OCI-LY7 (cell line): Measurements from ENCODE around the gene EXOC6B. TPM values are rescaled to one million over a fixed set of nuclear protein-coding genes. Genes with fewer than 3 reads are reported as not detected.

Experiments used
- BruUV-seq: library from RNA; stranded (reverse); fragments of 400-500 nt; replicated peaks from 2 replicates; lab custom pipeline; 2021; lab: Mats Ljungman, UMichigan
- CTCF ChIA-PET: fragments of 300-600 bp; sonication (Branson Sonifier 250); formaldehyde crosslinking; loops from one replicate; lab custom pipeline; 2022; ENCODE audit warnings: antibody characterized with exemption; ENCODE audit not compliant: unreplicated experiment; lab: Charles Lee
- POLR2A ChIA-PET: fragments of 300-600 bp; sonication (Branson Sonifier 250); formaldehyde crosslinking; loops from one replicate; lab custom pipeline; 2022; ENCODE audit warnings: antibody characterized with exemption; lab: Charles Lee
- DNase-seq: peaks from one replicate; pipeline ENCODE4 v3.0.0-alpha.2; 2015; ENCODE audit warnings: low spot score
- H2AFZ ChIP-seq: fragments of 200-600 bp; sonication (generic), shearing (Covaris generic); 2 replicates; pipeline ENCODE4 v1.6.1; 2014; ENCODE audit warnings: mild to moderate bottlenecking, antibody characterized with exemption, low read length, moderate library complexity
- H3K27ac ChIP-seq: fragments of 200-600 bp; sonication (generic); 2 replicates; pipeline ENCODE4 v1.5.1; 2014; ENCODE audit warnings: mixed run types, low read depth, mild to moderate bottlenecking, moderate library complexity, low read length, inconsistent platforms; ENCODE audit not compliant: poor library complexity, severe bottlenecking
- H3K36me3 ChIP-seq: fragments of 200-600 bp; sonication (generic); 2 replicates; pipeline ENCODE4 v1.6.1; 2014; ENCODE audit warnings: mild to moderate bottlenecking, antibody characterized with exemption, low read length, moderate library complexity, mixed read lengths; ENCODE audit not compliant: insufficient read depth
- H3K4me1 ChIP-seq: fragments of 200-600 bp; sonication (generic); 2 replicates; pipeline ENCODE4 v1.5.1; 2014; ENCODE audit warnings: mild to moderate bottlenecking, low read length; ENCODE audit not compliant: insufficient read depth, poor library complexity, severe bottlenecking
- H3K4me2 ChIP-seq: fragments of 200-600 bp; sonication (generic); 2 replicates; pipeline ENCODE4 v1.6.1; 2014; ENCODE audit warnings: mild to moderate bottlenecking, low read length
- H3K4me3 ChIP-seq: fragments of 200-600 bp; sonication (generic); 2 replicates; pipeline ENCODE4 v1.5.1; 2014; ENCODE audit warnings: mild to moderate bottlenecking, low read depth, low read length; ENCODE audit not compliant: poor library complexity, severe bottlenecking
- H3K79me2 ChIP-seq: fragments of 200-600 bp; sonication (generic); 2 replicates; pipeline ENCODE4 v1.6.1; 2016; ENCODE audit warnings: low read depth, mild to moderate bottlenecking, low read length, moderate library complexity, mixed read lengths; ENCODE audit not compliant: insufficient read depth
- H3K9me2 ChIP-seq: fragments of 200-600 bp; sonication (generic); 2 replicates; pipeline ENCODE4 v1.6.1; 2016; ENCODE audit warnings: mild to moderate bottlenecking, low read length, mixed read lengths; ENCODE audit not compliant: insufficient read depth
- H3K9me3 ChIP-seq: fragments of 200-600 bp; sonication (generic); 2 replicates; pipeline ENCODE4 v1.6.1; 2014; ENCODE audit warnings: mild to moderate bottlenecking, mixed run types, low read length, mixed read lengths
- H4K20me1 ChIP-seq: fragments of 200-600 bp; sonication (generic); 2 replicates; pipeline ENCODE4 v1.6.1; 2014; ENCODE audit warnings: mild to moderate bottlenecking, antibody characterized with exemption, low read length, moderate library complexity, mixed read lengths; ENCODE audit not compliant: insufficient read depth
- CTCF ChIP-seq: fragments of 200-600 bp; sonication (generic); conservative IDR thresholded peaks from 2 replicates; pipeline ENCODE4 v1.5.1; 2014; ENCODE audit warnings: mild to moderate bottlenecking, antibody characterized with exemption, low read length, moderate library complexity, mixed read lengths
- EZH2phosphoT487 ChIP-seq: fragments of 200-600 bp; sonication (generic); IDR thresholded peaks from 2 replicates; pipeline ENCODE4 v1.6.1; 2018; ENCODE audit warnings: low read depth, borderline replicate concordance, mild to moderate bottlenecking, mixed run types, antibody characterized with exemption, low read length, moderate library complexity, mixed read lengths
- intact Hi-C: fragments of 100-400 bp; cut with micrococcal nuclease; formaldehyde crosslinking; loops from one replicate; pipeline ENCODE4 v1.10.0; 2022; ENCODE audit not compliant: unreplicated experiment
- total RNA-seq, 2 experiments: library from RNA; depleted of rRNA in 1 of 2; stranded (reverse); fragments of >200 nt in 1 of 2; shearing (Covaris generic) in 1 of 2; gene quantifications; 2 replicates each; pipeline ENCODE4 v1.2.3, GENCODE V29; 2014 to 2022

EXOC6B gene
- total RNA-seq, 2 experiments from 2014 or later, result 5.1 TPM; not detected in 1

- TF ChIP-seq EZH2phosphoT487 (no peak), CTCF (no peak)
- Histone ChIP-seq H3K9me2 (no peaks in the 10 kb centered on the region), H3K4me2 (no peak overlapping the region), H3K4me1 (no peaks in the 10 kb centered on the region), H3K36me3 (no peaks in the 10 kb centered on the region), H4K20me1 (no peaks in the 10 kb centered on the region), H3K9me3 (no peaks in the 10 kb centered on the region), H3K79me2 (no peaks in the 10 kb centered on the region), H3K4me3 (no peak overlapping the region), H2AFZ (no peak overlapping the region), H3K27ac (no peak overlapping the region)
- intact Hi-C loops, result no loop called here
- ChIA-PET CTCF (no interaction called here), POLR2A (no interaction called here)
- no peak for DNase-seq
- no TSS peak for BruUV-seq
These were observed 149.3 kb downstream of the EXOC6B start for GRCh38 chr2:72676341-72677025.

GRCh38 chr2:72674982-72675915 lies 150.6 kb downstream of the EXOC6B start:
- no peak for DNase-seq
- Histone ChIP-seq H3K4me3 (no peak overlapping the region), H3K79me2 (no peaks in the 10 kb centered on the region), H2AFZ (no peak overlapping the region), H3K27ac (no peak overlapping the region), H3K4me1 (no peaks in the 10 kb centered on the region), H3K9me3 (no peaks in the 10 kb centered on the region), H3K4me2 (no peak overlapping the region), H4K20me1 (no peaks in the 10 kb centered on the region), H3K36me3 (no peaks in the 10 kb centered on the region), H3K9me2 (no peaks in the 10 kb centered on the region)
- intact Hi-C loops, result no loop called here
- ChIA-PET POLR2A (no interaction called here), CTCF (no interaction called here)
- TF ChIP-seq CTCF (no peak), EZH2phosphoT487 (no peak)
- no TSS peak for BruUV-seq

- no peak for DNase-seq
- no peaks in the 10 kb centered on the region for H3K9me2 ChIP-seq
- no peaks in the 10 kb centered on the region for H3K4me1 ChIP-seq
- no peak for TF ChIP-seq CTCF
- TF ChIP-seq EZH2phosphoT487, result no peak
- no peak overlapping the region for H2AFZ ChIP-seq
- ChIA-PET POLR2A (no interaction called here), CTCF (no interaction called here)
- no peak overlapping the region for H3K4me3 ChIP-seq
- no peaks in the 10 kb centered on the region for H3K9me3 ChIP-seq
- H3K79me2 ChIP-seq, result no peaks in the 10 kb centered on the region
- BruUV-seq, result no TSS peak
- intact Hi-C loops, result no loop called here
- no peak overlapping the region for H3K4me2 ChIP-seq
- no peaks in the 10 kb centered on the region for H3K36me3 ChIP-seq
- H4K20me1 ChIP-seq, result no peaks in the 10 kb centered on the region
- H3K27ac ChIP-seq, result no peak overlapping the region
These were observed 152.6 kb downstream of the EXOC6B start for GRCh38 chr2:72673279-72673678.
